AG09319 (cell line): ENCODE data around the gene MAN2A1.

ENCODE experiments used
- DNase-seq: peaks from one replicate; pipeline ENCODE4 v3.0.0-alpha.2; 2010; ENCODE audit warnings: low read depth; ENCODE audit errors: extremely low read depth
- CTCF ChIP-seq: IDR thresholded peaks from 2 replicates; pipeline ENCODE4 v1.5.1; 2011; ENCODE audit warnings: low read depth, mild to moderate bottlenecking, inconsistent platforms, low read length, moderate library complexity

Gene MAN2A1

GRCh38 chr5:109660301-109660700 is 29.4 kb upstream of the MAN2A1 start:
- no peak for DNase-seq
- no peak for TF ChIP-seq CTCF

- no peak for DNase-seq
- no peak for TF ChIP-seq CTCF
Measured at GRCh38 chr5:109668237-109668636, 21.5 kb upstream of the MAN2A1 start.

GRCh38 chr5:109668668-109669422 is 20.9 kb upstream of the MAN2A1 start:
- no peak for DNase-seq
- TF ChIP-seq CTCF: no peak

- no peak for TF ChIP-seq CTCF
- DNase-seq: no peak
Measured at GRCh38 chr5:109669991-109670706, 19.6 kb upstream of the MAN2A1 start.

GRCh38 chr5:109671136-109671535 is 18.6 kb upstream of the MAN2A1 start:
- DNase-seq: no peak
- no peak for TF ChIP-seq CTCF

- no peak for TF ChIP-seq CTCF
- no peak for DNase-seq
Measured at GRCh38 chr5:109674596-109674995, 15.1 kb upstream of the MAN2A1 start.

GRCh38 chr5:109676920-109677319 is 12.8 kb upstream of the MAN2A1 start:
- no peak for DNase-seq

More at GRCh38 chr5:109676920-109677319, 12.8 kb upstream of the MAN2A1 start:
- TF ChIP-seq CTCF: no peak
